RCC 7860 (cell line): ENCODE measurements around the gene ROPN1B.

Experiments used
- DNase-seq: peaks from one replicate; pipeline ENCODE4 v3.0.0-alpha.2; 2015; ENCODE audit warnings: low spot score
- FAIRE-seq: peaks from 2 replicates; lab custom pipeline; 2012; peaks lifted over from hg19 to GRCh38; lab: Jason Lieb, UNC

The ROPN1B gene

GRCh38 chr3:126026277-126026751 is 57.3 kb downstream of the ROPN1B start:
- FAIRE-seq: no peak
- DNase-seq: no peak

GRCh38 chr3:126026761-126027160 is 57.8 kb downstream of the ROPN1B start:
- FAIRE-seq (no peak), DNase-seq (no peak)

- DNase-seq: no peak
- FAIRE-seq: no peak
Observed at GRCh38 chr3:126028096-126028495, 59.1 kb downstream of the ROPN1B start.

GRCh38 chr3:126029241-126029640 is 60.3 kb downstream of the ROPN1B start:
- no peak for DNase-seq
- no peak for FAIRE-seq

- no peak for FAIRE-seq
- DNase-seq: no peak
Observed at GRCh38 chr3:126030455-126030854, 61.5 kb downstream of the ROPN1B start.

GRCh38 chr3:126031981-126032471 is 63.0 kb downstream of the ROPN1B start:
- no peak for DNase-seq
- no peak for FAIRE-seq
